GM18517 (cell line): ENCODE measurements around the gene ITPKB.
A peak's percentile ranks its signal among the peaks of the same experiment; 100 is the strongest.

Source experiments
- ATAC-seq: cut with Tn5 transposase; IDR thresholded peaks from one replicate; pipeline ENCODE4 v1.9.1; 2021; ENCODE audit warnings: mild to moderate bottlenecking, moderate library complexity; ENCODE audit not compliant: unreplicated experiment

The ITPKB gene

DNA sequence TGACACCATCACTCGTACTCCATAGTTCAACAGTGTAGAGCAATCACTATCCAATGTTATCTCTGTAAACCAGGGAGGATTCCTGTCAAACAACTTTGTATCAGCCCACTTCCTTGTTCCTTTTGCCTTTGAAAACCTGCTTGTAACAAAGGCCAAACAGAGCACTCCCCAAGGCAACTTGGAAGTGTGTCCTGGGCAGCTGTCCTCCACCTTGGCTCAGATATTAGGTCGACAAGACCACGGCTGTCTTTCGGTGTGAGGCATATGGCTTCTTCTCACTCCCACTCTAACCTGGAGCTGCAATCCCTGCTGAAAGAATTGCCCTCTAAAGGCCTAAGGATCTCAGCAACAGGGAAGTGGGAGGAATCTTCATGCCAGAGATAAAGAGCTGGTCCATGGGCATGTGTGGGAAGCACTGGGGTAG is 66.7 kb downstream of the ITPKB start:
- ATAC-seq = no peak

DNA sequence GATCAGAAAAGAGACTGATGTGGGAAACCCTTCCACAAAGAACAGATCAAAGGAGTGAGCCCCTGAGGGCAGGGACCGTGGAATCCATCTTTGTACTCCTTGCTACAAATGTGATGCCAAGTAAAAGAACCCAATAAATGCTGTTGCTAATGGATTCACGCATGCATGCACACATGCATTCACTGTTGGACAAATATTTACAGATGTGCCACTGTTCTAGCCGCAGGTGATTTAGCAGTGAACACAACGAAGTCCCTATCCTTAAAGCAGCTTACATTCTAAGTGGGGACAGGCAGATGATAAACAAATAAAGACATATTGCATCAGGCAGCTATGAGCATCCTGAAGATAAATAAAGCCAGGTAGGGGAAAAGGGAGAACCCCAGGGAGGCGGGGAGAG is 67.8 kb downstream of the ITPKB start:
- no peak for ATAC-seq

DNA sequence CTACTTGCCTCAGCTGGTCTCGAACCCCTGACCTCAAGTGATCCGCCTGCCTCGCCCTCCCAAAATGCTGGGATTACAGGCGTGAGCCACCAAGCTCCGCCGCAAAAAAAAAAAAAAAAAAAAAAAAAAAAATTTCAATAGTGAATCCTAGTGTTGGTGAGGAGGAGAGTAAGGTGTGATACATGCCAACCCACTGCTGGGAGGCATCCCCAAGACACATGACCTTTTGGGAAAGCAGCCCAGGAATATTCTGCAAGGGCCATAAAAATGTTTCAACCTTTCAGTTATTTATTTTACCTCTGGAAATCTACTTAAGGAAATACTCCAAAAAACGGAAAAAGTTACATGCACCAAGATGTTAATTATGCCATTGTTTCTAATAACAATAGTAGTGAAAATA is 69.0 kb downstream of the ITPKB start:
- no peak for ATAC-seq

DNA sequence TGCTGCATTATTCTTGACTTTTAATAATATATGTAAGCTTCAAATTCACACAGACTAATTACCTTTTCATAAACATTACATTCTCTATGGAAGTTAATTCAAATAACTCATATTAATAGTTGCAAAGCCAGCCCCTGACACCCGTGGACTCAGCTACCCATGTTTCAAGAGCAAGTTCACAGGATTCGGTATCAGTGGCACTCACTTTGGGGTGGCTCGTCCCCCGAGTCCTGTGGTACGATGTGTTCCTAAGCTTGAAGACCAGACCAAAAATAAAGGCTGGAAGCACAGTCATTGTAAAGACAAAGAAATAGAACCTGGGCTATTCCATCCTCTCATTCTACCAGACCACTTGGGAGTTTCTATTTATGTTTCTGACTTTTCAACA is 70.9 kb downstream of the ITPKB start:
- no peak for ATAC-seq

DNA sequence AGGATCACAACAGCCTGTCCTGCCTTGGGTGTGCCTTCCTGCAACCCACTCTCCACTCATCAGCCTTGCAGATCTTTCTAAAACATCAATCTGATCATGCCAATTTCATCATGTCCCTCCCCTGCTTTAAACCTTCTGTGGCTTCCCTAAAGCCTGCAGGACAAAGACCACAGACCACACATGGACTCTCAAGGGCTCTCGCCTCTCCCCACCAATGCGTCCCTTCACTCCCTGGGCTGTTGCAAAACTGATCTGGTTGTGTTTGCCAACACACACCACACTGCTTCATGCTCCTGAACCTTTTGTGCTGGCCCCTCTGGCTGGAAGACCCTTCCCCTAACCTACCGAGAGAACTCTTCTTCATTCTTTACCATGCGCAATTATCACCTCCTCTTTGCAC is 72.4 kb downstream of the ITPKB start:
- ATAC-seq = no peak

DNA sequence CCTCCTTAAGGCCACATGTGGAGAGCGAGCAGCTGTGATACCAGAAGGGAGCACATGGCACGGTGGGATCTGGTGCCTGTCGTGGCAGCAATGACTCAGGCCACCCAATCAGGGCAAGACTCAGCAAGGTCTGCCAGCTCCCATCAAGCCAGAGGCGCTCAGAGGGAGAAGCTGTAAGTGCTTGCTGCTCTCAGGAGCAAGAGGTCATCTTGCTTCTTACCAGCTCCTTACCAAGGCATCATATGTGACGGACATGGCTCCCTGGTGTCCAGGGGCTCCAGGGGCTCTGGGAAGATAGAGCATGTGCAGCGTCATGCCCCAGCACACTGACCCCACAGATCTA is 72.9 kb downstream of the ITPKB start:
- no peak for ATAC-seq

DNA sequence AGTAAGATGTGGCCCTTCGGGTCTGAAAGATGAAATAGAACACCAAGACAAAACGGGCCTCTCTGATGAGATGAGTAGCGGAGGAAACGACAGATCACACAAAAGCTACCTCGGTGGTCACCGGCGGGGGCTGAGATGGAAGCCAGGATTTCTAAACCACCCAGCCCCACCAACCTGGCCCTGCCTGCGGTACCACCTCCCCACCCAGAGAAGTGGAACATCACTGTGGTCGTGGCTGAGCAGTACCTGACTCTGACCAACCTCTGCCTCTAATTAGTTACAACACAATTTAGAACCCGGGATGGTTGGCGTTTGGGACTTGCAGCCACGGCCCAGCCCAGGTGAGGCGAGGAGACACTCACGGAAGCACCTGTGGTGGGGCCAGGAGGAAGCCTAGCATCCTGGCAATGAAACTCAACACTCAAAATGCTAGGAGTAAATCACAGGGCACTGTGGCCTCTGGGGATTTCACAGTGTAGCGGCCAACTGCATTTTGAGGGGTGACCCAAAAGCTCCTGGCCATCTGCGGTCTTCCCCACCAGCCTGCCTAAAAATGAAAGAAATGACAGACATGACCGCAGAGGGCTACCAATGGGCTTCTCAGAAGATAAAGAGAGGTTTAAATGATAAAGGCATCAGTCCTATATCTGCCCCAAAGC is 73.4 kb downstream of the ITPKB start:
- no peak for ATAC-seq

DNA sequence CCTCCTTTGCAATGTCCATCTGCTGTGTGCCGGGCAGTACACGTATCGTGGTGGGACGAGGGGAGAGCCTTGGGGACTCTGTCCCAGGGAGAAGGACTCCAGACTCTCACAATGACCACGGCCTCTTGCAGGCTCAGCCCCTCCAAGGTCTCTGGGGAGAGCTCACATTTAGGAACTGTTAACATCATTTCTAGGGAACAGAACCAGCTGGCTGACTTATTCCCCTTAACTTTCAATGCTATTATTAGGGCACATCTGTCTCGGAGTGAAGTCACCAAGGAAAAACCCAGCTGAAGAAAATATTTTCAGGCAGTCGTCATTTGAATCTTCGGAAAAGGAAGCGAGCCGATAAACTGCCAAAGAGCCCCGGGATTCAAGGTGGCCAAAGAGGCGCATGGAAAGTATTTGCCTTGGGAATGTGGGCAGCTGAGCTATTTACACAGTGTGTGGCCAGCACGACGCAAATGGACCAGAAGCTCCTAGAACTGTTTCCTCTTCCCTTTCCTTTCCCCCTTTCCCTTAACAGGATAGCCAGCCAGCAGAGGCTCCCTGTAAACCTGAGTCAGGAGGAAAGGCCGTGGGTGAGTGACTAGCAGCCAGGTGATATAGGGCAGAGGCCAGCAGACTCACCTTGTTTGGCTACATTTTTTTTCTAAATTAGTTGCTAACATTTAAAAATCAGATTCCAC is 74.5 kb downstream of the ITPKB start:
- no peak for ATAC-seq

DNA sequence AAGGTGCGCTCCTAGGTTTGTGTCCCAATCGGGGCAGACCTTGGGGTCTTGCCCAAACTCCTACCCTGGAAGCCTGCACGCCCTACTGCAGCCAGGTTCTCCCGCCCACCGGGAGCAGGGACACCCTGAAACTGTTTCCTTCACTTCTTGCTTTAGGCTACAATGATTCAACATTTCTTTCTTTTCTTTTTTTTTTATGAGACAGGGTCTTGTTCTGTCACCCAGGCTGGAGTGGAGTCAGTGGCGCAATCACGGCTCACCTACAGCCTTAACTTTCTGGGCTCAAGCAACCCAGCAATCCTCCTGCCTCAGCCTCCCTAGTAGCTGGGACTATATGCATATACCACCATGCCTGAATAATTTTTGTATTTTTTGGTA is 75.8 kb downstream of the ITPKB start:
- no peak for ATAC-seq

DNA sequence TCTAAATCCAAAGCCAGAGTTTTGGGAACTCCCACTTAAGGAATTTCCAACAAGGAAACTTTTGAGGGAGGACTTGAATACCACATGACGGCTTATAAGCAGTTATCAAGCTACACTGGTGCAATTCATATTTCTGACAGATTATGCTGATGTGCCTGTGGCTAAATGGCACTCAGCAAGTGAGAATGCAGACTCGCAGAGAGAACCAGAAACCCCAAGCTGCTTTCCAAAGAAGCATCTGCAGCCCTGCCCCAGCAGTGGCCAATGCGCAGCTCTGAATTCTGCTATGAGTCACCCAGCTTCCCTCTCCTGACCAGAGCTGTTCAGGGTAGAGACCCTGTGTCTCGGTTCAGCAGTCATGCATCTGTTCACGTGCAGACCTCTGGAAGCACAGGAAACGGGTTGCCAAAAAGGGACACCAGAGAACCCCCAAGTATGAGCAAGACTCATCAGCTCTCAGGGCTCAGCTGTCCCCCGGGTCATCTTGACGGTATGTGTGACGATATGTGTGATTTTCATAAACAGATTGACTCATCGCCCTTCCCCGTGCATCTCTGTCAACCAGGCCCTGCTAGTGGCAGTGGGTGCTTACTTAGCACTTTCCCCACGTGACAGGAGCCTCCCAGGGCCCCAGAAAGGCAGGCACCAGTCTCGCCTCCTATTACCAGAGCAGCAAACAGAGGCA is 76.3 kb downstream of the ITPKB start:
- peak; percentile 97 for ATAC-seq

DNA sequence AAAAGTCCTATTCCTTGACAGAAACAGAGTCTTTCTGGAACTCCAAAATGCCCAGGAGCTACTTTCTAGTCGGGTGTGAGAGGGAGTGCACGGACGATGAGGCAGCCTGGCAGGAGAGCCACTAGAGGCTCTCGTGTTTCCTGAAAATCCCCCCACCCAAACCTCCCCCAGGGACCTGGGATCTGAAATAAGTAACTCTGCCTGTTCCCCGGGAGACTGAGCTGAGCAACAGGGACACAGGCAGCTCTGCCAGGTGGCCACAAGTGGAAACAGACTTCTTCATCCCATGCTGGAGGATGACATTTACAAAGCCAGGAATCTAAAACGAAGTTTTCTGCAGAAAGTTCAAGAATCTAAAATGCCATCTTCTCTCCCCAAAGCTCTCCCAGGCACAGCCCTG is 77.1 kb downstream of the ITPKB start:
- ATAC-seq = no peak

DNA sequence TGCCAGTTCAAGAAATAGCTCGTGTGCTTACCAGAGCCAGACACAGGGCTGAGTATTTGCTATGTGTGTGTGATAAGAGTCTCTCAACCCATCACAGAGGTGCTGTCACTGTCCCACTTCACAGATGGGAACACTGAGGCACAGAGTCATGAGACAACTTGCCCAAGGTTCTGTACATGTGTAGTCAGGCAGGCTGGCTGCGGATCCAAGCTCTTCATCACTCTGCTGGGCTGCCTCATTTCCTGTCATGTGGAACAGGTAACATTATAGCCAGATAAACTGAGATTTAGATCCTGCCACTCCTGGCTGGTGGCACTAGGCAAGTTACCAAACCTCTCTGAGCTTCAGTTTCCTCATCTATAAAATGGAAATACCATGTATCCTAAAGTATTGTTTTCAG is 77.8 kb downstream of the ITPKB start:
- no peak for ATAC-seq

DNA sequence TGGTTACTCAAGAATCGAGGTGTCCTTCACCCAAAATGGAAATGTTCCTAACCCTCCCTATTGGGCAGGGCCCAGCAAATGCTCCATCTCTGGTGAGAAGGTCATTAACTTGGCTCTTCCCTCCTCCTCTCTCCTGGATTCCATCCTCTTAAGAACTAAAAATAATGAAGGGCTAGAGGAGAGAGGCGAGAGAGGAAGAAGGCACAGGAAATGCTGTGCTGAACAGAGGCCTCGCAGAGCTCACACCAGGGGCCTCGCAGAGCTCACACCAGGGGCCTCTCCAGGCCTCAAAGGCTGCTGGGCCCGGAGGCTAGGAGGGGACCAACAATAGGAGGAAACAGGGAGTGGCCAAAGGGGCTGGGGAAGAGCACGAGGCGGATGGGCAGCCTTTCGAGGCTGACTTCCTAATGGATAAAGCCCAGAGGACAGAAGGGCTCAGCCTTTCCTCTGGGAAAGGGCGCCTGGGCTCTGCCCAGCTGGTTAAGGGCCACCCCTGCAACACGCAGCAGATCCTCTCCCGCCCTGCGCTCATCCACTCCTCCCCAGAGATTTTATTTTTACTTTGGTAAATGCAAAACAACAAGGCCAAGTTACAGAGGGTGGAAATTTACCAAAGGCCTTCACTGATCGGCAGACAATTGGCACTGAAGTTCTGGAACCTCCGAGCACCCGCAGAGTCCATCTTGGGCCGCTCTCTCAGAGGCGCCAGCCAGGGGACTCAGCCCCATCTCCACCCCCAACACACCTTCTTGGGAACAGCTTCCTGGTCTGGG is 78.5 kb downstream of the ITPKB start:
- no peak for ATAC-seq

DNA sequence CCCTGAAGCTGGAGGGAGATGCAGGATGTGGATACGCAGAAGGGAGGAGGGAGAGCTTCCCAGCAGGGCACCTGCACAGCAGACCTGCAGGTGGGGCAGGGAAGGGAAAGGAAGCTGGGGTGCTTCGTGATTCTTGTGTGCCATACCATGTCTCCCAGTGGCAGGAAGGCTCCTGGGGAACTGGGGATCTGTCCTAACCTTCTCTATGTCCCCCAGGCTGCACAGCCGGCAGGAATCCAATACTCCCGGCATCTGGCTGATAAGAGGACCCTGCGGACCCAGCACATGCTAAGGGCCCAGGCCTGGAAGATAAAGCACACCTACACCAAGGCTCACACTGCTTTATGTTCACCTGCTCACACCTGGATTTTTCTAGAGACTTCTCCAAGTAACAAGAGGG is 79.4 kb downstream of the ITPKB start:
- ATAC-seq = no peak

DNA sequence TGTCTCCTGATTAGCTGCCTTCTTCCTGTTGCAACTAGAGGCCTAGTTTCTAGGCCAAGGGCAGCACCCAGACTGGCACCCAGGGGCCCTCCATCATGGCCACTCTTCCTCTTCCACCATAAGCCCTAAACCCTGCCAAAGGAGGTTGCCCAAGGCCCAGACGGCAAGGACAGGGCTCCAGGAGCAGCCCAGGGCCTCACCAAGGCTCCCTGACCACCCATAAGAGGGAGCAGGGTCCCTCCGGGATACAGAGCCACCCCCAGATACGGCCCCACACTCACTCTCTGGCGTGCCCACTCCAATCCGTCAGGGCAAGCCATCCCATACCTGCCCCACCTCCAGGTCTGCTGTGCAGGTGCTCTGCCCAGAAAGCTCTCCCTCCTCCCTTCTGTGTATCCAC is 79.9 kb downstream of the ITPKB start:
- no peak for ATAC-seq

DNA sequence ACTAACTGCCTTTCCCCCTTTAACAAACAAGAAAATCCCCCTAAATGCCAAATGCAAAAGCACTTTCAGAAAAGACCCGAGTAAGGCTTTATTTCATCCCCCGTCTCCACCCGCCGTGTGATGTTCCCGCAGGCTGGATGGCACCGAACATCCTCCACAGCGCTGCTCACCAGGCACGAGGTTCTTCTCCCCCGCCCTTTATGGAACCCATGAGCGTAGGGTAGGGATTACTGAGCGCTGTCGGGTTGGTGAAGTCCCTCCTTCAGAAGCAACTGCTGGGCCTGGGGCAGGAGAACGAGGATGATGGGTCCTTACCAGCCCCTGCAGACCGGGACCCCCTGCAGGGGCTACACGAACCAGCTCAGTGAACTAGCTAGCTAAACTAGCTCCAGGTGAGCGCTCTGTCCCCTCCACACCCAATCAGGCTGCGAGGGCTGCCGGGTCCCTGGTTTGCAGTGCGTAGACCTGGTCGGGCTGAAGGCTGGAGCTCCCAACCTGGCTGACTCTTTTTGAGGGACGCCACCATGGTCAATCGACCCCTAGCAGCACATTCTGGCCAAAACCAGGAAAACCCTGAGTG is 80.4 kb downstream of the ITPKB start:
- no peak for ATAC-seq

DNA sequence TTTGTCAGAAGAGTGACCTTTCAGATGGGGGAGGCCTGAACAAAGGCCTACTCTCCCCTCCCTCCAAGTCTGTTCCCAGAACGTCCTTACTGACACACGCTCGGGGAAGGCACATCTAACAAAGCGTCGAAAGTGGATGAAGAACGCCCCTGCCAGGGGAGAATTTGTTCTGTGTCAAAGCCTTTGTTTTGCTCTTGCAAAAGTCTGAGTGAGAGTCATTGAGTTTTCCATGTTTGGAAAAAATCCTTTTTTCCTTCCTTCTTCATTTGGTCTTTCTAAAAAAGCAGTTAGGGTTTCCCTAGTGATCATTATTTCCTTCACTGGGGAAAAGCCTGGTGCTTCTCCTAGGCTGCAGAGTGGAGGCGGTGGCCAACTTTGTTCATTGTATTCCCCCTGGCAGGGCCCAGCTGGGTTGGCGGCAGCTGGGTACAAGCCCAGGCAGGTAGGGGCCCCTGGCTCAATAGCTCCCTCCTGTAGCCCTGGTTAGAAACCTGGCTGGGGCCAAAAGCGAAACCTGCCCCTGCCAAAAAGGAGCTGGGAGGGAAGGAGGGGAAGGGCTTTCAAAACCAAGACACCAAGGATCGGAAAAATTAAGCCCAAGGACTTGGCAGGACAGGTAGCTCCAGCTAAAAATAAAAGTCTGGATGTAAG is 81.1 kb downstream of the ITPKB start:
- ATAC-seq = no peak

DNA sequence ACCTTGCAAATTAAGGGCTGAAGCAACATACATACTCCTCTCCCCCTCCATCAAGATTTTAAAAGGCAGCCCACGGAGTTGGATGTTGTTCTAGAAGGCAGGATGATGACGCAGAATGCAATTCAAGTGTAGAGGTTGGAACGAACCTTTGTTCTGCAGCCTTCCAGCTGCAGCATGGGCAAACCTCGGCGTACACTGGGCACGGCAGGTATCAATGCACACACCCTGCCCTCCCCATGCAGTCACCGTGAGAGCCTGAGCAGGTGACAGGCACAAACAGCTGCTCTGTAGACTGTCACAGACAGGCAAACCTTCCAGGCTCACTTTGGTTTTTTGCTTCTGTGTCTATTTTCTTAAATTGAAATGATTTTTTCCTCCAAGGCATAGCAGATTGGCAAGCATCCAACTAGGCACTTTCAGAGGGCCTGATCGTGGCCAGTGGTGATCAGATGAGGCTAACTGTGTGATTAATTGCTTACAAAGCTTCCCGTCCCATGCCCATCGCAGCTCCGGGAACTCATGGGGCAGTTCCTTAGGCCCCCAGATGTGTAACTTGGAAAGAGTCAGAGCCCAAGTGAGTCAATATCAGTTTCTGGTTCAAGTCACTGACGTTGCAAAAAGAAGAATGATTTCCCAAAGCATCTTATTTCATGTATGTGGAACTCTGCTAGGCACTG is 82.3 kb downstream of the ITPKB start:
- no peak for ATAC-seq

DNA sequence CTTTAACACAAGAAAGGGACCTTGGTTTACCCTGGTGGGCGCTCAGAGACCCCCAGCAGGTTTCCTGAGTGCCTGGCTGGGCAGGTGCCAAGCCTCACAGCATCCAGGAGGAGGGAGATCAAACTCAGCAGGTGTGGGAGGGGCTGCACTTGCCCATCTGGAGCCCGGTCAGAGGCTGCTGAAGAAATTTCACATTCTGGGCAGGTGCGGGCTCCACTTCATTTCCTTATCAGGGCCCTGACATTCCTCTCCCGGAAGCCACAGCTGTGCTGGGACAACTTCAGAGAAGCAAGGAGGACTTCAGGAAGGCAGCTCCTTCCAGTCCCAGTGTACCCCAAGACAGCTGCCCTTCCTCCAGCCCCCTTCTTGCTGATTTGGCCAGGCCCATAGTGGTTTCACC is 82.9 kb downstream of the ITPKB start:
- no peak for ATAC-seq
